Measurements from ENCODE around the gene MRPL48.

MRPL48 gene

DNA sequence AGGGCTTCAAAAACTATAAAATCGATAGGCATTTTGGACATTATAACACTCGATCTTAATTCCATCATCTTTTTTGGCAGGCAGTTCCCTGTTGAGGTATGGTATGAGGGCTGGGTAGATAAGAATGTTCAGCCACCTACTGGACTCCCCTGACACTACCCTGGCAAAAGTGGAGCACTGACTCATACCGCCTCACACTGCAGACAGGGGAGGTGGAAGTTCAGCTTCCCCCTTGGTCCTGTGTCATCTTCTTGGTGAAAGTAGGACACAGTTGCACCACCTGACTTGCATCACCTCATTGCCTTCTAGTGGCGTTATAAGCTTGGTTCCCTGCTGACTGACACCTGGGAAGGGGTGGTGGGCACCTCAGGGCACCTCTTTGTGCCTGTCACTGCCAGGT is 119.5 kb downstream of the MRPL48 start:
- DNase-seq: peak; percentile 65

DNA sequence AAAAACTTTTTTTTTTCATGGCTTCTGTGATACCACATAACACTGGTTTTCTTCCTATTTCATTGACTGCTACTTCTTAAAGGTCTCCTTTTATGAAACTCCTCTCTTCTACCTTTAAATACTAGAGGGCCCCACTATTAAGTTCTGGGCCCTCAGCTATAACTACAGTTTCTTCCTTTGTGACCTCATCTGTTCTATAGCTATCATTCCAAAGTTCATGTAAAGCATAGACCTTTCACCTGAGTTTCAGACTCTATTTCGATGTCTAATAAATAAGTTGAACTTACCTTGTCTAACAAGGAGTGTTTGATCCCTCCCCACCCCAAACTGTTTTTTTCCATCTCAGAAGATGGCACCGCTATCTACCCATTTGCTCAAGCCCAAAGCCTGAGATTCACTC is 124.4 kb downstream of the MRPL48 start:
- DNase-seq: no peak

DNA sequence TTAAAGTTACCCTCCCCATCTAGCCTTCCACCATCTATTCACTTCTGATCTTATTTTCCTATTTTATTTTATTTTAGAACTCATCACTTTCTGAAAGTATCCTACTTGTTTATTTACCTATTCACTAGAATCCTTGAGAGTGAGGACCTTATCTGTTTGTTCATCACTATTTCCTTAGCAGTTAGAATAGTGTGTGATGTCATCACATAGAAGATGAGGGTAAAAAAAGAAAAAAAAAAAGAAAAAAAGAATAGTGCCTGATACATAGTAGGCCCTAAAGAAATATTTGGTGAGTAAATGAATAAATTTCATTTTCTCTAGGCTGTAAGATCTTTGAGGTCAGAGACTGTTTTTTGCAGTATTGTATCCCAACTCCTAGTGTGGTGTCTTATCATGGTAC is 125.8 kb downstream of the MRPL48 start:
- no peak for DNase-seq

DNA sequence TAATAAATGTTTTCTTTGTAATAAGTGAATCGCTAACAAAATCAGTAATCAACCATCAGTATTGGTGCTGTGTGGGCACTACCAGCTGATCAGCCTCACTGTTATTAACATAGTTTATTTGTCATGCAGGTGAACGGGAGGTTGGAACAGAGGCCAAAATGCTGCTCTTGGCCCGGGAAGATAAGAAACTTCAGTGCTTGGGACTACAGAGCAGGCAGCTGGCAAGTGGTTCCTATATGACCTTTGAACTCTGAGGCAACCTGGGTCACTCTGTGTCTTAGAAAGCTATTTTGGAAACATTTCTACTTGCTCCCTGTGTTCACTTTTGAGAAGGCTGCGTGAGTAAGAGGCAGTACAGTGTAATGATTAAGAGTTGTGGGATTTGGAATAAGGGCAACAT is 126.6 kb downstream of the MRPL48 start:
- DNase-seq: no peak

Measured in islet precursor cell (in vitro differentiated cells).